Testis (tissue), 2 donors: ENCODE results near the gene ALG1.

ENCODE experiments used
- CTCF ChIP-seq, 3 experiments: fragments of 450-650 bp in 2 of 3; fragments of 200-600 bp in 1 of 3; sonication (generic) in 1 of 3; IDR thresholded peaks; one replicate each; pipeline ENCODE4 v1.5.1; 2016 to 2019; ENCODE audit warnings: antibody characterized with exemption in 3 of 3, mild to moderate bottlenecking in 2 of 3, moderate library complexity in 1 of 3
- POLR2A ChIP-seq: fragments of 450-650 bp; IDR thresholded peaks from one replicate; pipeline ENCODE4 v1.6.1; 2017; ENCODE audit warnings: antibody characterized with exemption, mild to moderate bottlenecking, moderate library complexity

GRCh38 chr16:5032748-5033167 lies 38.9 kb upstream of the ALG1 start:
- TF ChIP-seq CTCF (IDR thresholded peaks at IDR 0.05): no peak
- no peak for TF ChIP-seq POLR2A
